Activated CD8-positive, alpha-beta memory T cell treated with anti-CD3 and anti-CD28 coated beads for 4 hours (primary cell): ENCODE results near the gene TBC1D8.
"Not testable (repeated sequence)": the region's sequence is repeated elsewhere in the genome, so short reads cannot be mapped to it uniquely, and the experiment has no call there.

Experiments used
- DNase-seq, 2 donors: peaks; one replicate each; pipeline ENCODE4 v3.0.0-alpha.2; 2020; ENCODE audit warnings: low read depth in 2 of 2

Gene TBC1D8

GRCh38 chr2:101064125-101064502 is 87.1 kb downstream of the TBC1D8 start:
- no peak for DNase-seq

- DNase-seq, result no peak
These were observed 87.6 kb downstream of the TBC1D8 start for GRCh38 chr2:101063352-101064124.

GRCh38 chr2:101058386-101058785 is 92.8 kb downstream of the TBC1D8 start:
- no peak for DNase-seq

- DNase-seq, result no peak
These were observed 93.9 kb downstream of the TBC1D8 start for GRCh38 chr2:101057051-101057933.

- DNase-seq, result no peak
These were observed 98.1 kb downstream of the TBC1D8 start for GRCh38 chr2:101053117-101053516.

GRCh38 chr2:101052147-101052546 is 99.0 kb downstream of the TBC1D8 start:
- no peak for DNase-seq

GRCh38 chr2:101050886-101051285 is 100.3 kb downstream of the TBC1D8 start:
- DNase-seq, result not testable (repeated sequence)

- no peak for DNase-seq
These were observed 102.4 kb downstream of the TBC1D8 start for GRCh38 chr2:101048756-101049155.

- no peak for DNase-seq
These were observed 103.4 kb downstream of the TBC1D8 start for GRCh38 chr2:101047774-101048173.

GRCh38 chr2:101047075-101047766 is 104.0 kb downstream of the TBC1D8 start:
- DNase-seq, result no peak

- no peak for DNase-seq
These were observed 105.9 kb downstream of the TBC1D8 start for GRCh38 chr2:101045330-101045729.

GRCh38 chr2:101041413-101041812 is 109.8 kb downstream of the TBC1D8 start:
- DNase-seq, result no peak

- no peak for DNase-seq
These were observed 110.4 kb downstream of the TBC1D8 start for GRCh38 chr2:101040761-101041160.

- no peak for DNase-seq
These were observed 111.1 kb downstream of the TBC1D8 start for GRCh38 chr2:101040072-101040471.

GRCh38 chr2:101038455-101039255 is 112.5 kb downstream of the TBC1D8 start:
- no peak for DNase-seq

GRCh38 chr2:101037161-101037755 is 113.9 kb downstream of the TBC1D8 start:
- DNase-seq, result no peak

GRCh38 chr2:101036562-101036961 is 114.6 kb downstream of the TBC1D8 start:
- no peak for DNase-seq

GRCh38 chr2:101032084-101032776 is 119.0 kb downstream of the TBC1D8 start:
- DNase-seq, result no peak

- DNase-seq, result no peak
These were observed 120.2 kb downstream of the TBC1D8 start for GRCh38 chr2:101030866-101031554.

- no peak for DNase-seq
These were observed 123.3 kb downstream of the TBC1D8 start for GRCh38 chr2:101027852-101028251.
